NOMO-1 (cell line): Measurements from ENCODE around the gene ANKS4B.
"Not testable (repeated sequence)": the region's sequence is repeated elsewhere in the genome, so short reads cannot be mapped to it uniquely, and the experiment has no call there.

ENCODE experiments used
- DNase-seq, 2 experiments: peaks; one replicate each; lab custom pipeline; 2025; ENCODE audit not compliant: unreplicated experiment in 2 of 2; lab: John Stamatoyannopoulos, UW

ANKS4B gene, protein sequence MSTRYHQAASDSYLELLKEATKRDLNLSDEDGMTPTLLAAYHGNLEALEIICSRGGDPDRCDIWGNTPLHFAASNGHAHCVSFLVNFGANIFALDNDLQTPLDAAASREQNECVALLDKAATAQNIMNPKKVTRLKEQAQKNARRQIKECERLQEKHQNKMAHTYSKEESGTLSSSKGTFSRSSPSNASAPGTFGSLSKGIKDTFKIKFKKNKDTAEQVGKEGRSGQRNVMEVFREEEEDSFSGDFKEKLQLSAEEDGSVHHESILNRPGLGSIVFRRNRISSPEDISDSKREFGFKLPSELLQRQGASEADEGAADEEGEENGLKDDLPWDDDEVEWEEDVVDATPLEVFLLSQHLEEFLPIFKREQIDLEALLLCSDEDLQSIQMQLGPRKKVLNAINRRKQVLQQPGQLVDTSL

DNA sequence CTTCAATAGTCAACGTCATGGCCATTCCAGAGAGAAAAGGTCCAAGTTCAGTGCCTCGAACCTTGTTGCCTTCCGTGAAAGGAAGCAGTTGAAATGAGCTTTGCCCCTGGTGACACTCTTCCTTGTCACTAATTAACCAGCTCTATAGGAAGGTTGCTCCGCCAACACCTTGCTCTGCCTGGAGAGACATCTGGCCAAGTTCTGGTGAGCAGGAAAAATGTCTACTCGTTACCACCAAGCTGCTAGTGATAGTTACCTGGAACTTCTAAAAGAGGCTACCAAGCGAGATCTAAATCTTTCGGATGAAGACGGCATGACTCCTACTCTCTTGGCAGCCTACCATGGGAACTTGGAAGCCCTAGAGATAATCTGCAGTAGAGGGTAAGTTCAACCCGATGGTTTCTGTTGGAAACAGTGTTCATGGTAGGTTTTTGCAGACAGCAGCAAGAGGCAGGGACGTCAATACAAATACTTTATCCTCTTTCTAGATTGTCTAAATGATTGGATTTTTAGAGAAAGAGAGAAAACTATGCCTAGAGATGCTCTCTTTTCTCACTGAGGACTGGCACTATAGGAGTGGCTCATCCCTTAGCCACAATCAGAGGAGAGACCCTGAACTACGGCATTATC lies at the start of gene ANKS4B:
TSS of gene ANKS4B (plus strand) at position 179 of the 630 bp plus-strand sequence. CDS start at position 218, 39 bp downstream.
- DNase-seq = no peak

DNA sequence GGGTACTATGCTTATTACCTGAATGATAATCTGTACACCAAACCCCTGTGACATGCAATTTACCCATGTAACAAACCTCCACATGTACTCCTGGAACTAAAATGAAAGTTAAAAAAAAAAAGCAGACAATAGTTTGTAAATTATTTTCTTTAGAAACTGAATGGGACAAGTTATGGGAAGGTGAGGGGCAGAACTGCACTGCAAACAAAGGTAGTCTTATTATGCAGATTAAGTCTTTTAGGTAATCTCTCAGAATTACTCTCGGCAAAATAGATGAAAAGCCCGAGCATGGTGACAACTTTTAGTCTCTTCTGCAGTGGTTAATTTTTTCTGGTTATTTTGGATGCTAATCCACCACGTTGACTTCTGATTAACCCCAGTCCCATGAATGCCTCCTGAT lies 49.5 kb upstream of the ANKS4B start:
- DNase-seq = no peak

DNA sequence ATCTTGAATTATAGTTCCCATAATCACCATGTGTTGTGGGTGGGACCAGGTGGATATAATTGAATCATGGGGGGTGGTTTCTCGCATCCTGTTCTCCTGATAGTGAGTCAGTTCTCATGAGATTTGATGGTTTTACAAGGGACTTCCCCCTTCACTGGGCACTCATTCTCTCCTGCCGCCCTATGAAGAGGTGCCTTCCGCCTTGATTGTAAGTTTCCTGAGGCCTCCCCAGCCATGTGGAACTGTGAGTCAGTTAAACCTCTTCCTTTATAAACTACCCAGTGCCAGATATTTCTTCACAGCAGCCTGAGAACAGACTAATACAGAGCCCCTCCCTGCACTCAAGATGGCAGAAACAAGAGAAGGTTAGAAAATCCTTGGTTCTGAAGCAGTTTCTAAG lies 48.7 kb upstream of the ANKS4B start:
- DNase-seq = no peak

DNA sequence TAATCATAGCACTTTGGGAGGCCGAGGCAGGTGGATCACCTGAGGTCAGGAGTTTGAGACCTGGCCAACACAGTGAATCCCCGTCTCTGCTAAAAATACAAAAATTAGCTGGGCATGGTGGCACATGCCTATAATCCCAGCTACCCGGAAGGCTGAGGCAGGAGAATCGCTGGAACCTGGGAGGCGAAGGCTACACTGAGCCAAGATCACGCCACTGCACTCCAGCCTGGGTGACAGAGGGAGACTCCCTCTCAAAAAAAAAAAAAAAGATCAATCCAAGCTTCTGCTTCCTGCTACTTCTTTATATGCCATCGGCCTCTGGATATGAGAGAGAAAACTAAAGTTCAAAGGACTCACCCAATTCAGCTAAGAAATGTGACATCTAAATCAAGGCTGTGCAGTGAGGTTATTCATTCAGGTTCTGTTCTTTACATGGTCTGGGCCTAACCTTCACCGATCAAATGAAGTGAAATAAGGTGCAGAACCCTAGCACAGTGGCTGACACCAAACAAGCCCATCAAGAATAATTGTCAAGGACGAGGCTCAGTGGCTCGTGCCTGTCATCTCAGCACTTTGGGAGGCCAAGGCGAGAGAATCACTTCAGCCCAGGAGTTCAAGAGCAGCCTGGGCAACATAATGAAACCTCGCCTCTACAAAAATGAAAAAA lies 47.7 kb upstream of the ANKS4B start:
- no peak for DNase-seq

DNA sequence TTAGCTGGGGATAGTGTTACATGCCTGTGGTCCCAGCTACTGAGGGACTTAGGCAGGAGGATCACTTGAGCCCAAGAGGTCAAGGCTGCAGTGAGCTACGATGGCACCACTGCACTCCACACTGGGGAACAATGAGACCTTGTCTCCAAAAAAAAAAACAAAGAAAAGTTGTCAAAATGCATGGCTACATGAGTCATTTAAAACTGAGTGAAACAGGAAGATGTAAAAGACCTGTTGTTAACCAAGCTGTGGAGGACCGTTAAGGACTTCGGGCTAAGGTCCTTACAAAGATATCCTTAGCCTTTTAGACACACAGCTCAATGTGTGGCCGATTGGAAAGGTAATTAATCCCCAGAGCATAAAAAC lies 47.2 kb upstream of the ANKS4B start:
- peak in 1 of 2 experiments; percentile 25 for DNase-seq

DNA sequence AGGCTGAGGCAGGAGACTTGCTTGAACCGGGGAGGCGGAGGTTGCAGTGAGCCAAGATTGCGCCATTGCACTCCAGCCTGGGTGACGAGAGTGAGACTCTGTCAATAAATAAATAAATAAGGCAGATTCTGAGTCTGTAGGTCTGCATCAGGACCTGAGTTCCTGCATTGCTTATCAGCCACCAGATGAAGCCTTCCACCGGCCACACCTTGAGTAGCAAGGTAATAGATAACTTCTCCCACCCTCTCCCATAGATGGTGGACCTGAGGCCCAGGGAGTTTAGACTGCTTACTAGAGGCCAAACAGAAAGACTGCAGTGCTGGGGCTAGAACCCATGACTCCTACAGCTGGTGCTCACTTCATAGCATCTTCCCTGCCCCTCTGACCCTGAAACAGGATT lies 44.2 kb upstream of the ANKS4B start:
- DNase-seq = no peak

DNA sequence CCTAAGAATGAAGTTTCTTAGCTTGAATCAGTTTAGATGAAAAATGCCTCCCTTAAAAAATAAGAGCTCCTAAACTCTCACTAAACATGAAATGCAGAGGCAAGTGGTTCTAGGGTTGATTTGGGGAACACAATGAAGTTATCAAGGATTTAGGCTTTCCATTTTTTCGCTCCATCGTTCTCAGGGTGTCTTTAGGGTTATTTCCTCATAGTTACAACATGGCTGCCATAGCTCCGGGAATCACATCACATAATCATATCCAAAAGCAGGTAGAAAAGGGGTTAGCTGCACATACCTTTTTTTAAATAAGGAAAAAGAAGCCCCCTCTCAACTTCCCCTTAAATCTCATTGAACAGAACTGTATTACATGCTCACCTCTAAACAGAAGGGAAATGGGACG lies 43.5 kb upstream of the ANKS4B start:
- no peak for DNase-seq

DNA sequence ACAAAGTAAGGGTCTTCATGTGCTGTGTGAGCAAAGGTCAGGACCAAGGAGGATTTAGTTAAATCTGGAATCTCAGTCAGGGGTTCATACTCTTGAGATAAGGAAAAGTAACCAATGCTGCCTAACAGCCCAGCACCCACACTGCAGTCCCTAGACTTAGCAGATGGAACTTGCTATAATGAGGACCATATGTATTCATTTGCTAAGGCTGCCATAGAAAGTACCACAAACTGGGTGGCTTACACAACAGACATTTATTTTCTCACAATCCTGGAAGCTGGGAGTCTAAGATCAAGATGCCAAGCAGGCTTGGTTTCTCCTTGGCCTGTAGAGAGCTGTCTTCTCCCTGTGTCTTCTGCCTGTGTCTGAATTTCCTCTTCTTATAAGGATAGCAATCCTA lies 42.9 kb upstream of the ANKS4B start:
- no peak for DNase-seq

DNA sequence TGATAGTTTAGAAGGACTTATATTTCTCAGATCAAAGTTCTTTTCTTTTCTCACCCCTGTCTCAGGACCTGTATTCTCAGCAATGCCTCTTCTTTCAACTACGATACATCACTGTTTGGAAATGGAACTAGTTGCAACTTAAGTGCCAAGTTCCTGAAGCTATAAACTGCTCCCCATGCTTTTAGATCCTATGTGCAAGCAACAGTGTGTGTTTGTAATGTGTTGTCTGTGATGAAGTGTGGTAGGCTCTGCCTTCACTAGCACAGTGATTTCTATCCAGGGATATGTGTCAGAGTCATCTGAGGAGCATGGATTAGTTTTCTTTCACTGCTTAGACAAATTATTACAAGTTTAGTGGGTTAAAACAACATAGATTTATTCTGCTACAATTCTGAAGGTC lies 40.5 kb upstream of the ANKS4B start:
- DNase-seq = no peak

DNA sequence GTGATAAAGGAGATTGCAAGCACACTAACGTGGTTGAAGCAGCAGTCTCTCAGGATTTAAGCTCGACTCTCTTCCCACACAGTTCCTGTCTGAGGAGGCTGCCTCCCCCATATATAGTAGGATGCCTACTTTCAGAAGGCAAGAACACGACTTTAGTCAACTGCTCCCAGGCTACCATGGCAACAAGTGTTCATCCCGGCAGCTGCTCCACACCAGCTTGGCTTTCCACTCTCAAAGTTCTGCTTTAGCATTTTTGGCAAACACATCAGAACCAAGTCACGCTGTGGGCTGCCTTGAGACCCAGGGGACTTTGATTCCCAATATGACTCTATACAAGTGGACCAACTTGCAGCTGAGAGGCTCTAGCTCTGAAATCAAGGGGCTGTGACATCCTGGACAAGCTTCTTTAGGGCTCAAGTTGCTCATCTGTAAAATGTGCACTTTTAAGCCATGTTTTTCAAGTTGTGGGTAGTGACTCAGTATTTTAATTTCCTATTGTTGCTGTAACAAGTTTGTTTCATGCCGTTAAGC lies 38.7 kb upstream of the ANKS4B start:
- DNase-seq = no peak

DNA sequence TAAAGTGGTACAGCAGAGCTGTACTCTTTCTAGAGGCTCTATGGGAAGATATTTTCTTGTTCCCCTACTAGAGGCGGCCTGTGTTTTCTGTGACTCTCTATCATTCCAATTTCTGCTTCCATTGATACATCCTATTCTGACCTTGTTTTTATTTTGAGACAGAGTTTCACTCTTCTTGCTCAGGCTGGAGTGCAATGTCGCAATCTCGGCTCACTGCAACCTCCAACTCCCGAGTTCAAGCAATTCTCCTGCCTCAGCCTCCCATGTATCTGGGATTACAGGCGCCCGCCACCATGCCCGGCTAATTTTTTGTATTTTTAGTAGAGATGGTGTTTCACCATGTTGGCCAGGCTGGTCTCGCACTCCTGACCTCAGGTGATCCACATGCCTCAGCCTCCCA lies 38.2 kb upstream of the ANKS4B start:
- DNase-seq = not testable (repeated sequence)

DNA sequence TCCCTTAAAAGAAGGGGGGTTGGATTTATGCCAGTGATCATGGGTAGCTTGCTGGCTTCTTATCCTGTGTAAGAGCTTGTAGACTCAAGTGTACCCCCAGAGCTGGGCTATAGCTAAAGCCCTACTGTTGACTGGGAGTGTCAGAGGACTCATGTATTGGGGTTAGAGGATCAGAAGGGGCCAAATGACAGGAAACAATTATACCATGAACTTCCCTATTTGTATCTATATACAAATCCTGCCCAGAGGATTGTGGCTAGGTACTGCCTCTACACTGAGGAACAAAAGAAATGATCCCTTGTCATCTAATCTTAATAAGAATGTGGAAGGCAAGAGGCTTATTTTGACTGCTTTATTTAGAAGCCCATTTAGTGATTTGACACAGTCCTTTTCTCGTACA lies 36.4 kb upstream of the ANKS4B start:
- DNase-seq = peak; percentile 46 to 83

DNA sequence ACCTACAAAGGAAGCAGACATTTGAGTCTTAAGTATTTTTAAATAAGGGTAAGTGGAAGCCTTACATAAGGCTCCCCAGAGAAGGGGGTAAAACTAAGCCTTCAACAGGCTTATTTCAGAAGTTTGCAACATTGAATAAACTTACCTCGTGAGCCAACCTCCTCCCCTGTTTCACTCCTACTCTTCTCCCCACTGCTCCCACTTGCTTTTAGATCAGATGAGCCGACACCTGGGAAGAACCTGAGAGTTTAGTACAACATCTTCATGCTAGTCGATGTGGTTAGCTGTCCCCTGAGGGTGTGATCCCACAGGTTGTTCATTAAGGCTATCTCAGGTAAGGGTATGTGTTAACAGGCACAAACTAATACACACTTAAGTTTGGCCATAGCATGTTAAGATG lies 35.9 kb upstream of the ANKS4B start:
- no peak for DNase-seq

DNA sequence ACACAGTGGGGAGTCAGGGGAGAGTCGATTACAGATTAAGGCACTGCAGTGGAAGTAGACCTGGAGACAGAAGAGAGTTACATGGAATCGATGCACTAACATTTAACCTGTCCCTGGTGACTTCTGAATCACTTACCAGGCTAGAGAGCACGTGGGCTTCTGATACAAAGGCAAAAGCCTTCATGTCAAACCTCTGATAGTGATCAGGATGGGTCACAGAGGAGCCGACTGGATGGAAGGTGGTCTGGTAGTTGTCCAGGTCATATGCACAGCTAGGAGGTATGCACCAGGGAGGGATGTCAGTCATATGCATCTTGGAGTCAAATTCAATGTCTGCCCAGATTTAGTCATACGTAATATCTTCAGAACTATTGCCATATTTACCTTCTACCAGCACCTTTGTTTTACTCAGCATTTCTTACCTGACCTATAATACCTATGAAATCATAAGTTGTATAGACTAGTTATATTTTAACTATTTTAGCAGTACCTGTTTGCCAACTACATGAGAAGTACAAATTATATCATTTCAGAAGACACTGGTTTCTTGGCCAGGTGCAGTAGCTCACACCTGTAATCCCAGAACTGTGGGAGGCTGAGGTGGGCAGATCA lies 33.8 kb upstream of the ANKS4B start:
- no peak for DNase-seq

DNA sequence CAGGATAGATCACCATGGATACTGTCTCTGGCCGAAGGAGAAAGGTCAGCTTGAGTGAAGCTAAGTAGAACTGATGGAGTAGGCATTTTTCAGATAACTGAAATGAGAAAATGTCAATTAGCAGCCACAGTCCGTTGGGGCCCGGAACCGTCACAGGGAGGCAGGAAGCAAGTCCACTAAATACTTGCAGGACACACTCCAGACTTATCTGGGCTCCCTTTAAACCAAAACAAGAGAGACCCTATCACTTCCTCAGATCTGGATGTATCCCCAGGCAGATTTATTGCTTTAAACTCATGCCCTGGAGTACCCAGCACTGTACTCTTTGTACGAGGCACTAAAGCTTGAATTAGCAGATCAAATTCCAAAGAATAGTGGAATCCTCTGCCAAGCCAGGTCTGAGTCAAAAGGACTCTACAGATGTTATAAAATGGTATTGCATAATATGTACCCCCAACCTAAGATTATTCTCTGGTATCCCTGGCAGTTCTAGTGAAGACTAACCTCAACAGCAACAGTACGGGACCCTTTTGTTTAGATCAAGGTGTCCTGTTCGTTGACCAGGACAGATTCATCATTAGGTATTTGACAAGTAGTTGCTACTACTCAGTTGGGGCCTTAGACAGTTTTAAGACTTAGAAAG lies 30.2 kb upstream of the ANKS4B start:
- no peak for DNase-seq

DNA sequence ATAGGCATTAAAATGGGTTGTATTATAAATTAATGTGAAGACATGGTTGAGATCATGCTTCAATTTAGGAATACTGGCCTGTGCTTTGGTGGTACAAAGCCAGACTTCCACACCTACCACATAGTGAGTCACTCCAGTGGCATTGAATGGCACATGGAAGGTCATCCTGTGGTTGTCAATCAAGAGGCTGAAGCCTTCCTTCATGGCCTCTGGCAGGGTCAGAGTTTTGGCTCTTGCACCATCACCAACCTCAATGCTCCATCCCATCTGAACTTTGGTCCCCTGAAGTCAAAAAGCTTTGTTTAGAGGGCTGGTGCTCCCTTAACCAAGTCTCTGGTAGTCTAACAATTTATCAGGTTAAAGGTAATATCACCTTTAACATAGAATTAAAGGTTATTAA lies 28.2 kb upstream of the ANKS4B start:
- DNase-seq = no peak

DNA sequence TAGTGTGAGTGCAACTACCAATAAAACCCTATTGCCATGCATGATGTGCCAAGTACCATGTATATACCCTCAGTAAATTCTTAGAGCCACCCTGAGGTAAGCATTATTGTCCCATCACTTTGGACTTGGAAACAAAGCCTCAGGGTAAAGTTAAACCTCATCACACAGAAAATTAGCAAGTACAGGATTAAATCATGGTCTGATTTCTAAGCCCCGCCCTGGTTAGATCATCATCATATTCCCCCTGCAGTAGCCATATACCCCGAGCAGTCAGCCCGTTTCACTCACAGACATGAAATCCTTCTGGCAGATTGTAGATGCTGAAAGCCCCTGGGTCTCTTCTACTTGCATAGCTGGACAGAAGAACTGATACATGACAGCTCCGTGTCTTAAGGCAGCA lies 26.9 kb upstream of the ANKS4B start:
- DNase-seq = no peak

DNA sequence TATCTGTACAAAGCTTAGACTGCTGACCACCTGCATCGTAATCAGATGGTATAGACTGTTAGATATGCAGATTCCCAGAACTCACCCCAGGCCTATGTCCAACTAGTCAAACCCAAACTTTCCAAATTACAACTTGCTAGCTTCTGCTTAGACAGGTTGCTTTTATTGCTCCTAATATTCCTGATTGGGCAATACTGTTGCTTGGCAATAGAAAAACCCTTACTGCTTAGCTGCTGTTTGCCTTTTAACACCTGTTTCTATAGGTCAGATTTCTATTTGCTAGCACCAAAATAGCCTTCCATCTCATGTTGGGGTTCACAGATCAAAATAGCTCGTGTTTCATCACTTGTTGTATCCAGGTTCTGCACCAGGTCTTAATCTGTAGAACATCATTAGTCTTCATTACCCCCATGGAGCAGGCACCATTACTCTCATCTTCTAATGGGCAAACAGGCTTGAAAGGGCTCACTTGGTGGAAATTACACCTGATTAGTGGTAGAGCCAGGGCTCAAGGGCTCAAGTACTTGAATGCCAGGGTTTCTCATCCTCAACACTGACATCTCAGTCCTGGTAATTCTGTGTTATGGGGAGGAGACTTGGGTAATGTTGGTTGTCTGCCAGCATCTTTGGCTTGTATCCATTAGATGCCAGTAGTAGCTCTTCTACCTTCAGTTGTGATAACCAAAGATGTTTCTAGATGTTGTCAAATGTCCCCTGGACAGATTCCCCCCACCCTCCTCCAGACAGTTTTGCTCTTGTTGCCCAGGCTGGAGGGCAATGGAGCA lies 24.9 kb upstream of the ANKS4B start:
- no peak for DNase-seq

DNA sequence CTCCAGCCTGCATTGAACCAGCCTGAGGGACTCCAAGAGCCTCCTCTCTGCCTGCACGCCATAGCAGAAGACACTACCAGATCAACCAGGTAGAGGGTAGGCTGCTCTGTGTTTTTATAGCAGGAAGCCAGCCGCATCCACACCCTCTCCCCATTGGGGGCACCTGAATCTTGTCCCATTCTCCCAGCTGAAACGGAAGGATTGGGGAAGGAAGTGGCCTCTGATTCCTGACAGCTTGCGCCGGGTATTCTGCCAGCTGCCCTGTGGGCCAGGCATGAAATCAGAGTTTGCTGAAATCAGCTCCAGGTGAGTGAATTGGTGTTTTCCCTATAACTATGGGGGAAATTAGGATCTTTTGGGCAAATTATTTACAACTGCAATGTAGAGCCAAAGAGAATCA lies 22.0 kb upstream of the ANKS4B start, which contains the start of gene ZP2:
TSS of gene ZP2 (minus strand) at position 89 of the 400 bp plus-strand sequence. CDS start at position 62, 27 bp downstream.
- DNase-seq = no peak

DNA sequence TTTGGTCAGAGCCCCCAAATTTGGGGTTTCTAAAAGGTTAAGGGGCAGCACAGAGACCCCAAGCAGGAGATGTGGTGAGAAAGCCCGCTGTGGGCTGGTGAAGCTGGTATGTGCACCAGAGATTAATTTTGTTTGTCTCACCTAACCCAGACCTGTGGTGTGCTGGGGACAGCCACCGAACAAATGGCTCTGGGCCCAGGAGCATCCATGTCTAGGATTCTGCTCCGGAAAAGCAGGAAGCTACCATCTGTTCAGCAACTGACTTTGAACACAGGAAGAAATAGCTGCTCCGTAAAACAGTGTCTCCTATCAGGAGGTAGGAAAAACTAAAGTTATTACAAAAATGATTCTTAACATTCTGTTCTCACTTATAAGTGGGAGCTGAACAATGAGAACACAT lies 19.4 kb upstream of the ANKS4B start:
- DNase-seq = no peak
